Left ventricle myocardium inferior (tissue), 1 donor: Measurements from ENCODE around the gene IQCN. TPM values are rescaled to one million over a fixed set of nuclear protein-coding genes. Genes with fewer than 3 reads are reported as not detected.
A peak's percentile ranks its signal among the peaks of the same experiment; 100 is the strongest.

Experiments used
- DNase-seq: peaks from one replicate; pipeline ENCODE4 v3.0.0-alpha.2; 2020
- H3K27ac ChIP-seq: fragments of 200-600 bp; replicated peaks from 2 replicates; pipeline ENCODE4 v1.8.0; 2021
- H3K27me3 ChIP-seq: fragments of 200-600 bp; 2 replicates; pipeline ENCODE4 v1.8.0; 2021; ENCODE audit warnings: low read depth
- H3K36me3 ChIP-seq: fragments of 200-600 bp; 2 replicates; pipeline ENCODE4 v1.8.0; 2021
- H3K4me1 ChIP-seq: fragments of 200-600 bp; 2 replicates; pipeline ENCODE4 v1.8.0; 2021
- H3K4me3 ChIP-seq: fragments of 200-600 bp; 2 replicates; pipeline ENCODE4 v1.8.0; 2021; ENCODE audit warnings: mild to moderate bottlenecking, moderate library complexity
- H3K9me3 ChIP-seq: fragments of 200-600 bp; replicated peaks from 2 replicates; pipeline ENCODE4 v1.8.0; 2021
- intact Hi-C: fragments of 100-400 bp; cut with micrococcal nuclease; formaldehyde crosslinking; loops from one replicate; pipeline ENCODE4 v1.11.0; 2022
- total RNA-seq: library from RNA; stranded (reverse); fragmentation: NEBNext Ultra II Directional; extraction: Animal tissue kit (Norgen Biotek cat#: 25700); gene quantifications from one replicate; pipeline ENCODE4 v1.2.1, GENCODE V29; 2021
- TF ChIP-seq, protein P1 (sequence below): fragments of 200-600 bp; IDR thresholded peaks from 2 replicates; pipeline ENCODE4 v1.8.0; 2021; ENCODE audit warnings: antibody characterized with exemption, mild to moderate bottlenecking, borderline replicate concordance
- donor health status: DM: no; HTN: yes; CAD: no; lungs with severe emphysema.

Gene IQCN
- total RNA-seq, 1 donor from 2014 or later = 0.49 TPM

GRCh38 chr19:18308051-18308947, 34.0 kb upstream of the IQCN start:
- DNase-seq = no peak
- Histone ChIP-seq H3K9me3 (no peaks in the 10 kb centered on the region), H3K4me1 (peaks cover 48% of the 10 kb centered on the region), H3K36me3 (peaks cover 41% of the 10 kb centered on the region), H3K4me3 (no peak overlapping the region), H3K27me3 (no peaks in the 10 kb centered on the region), H3K27ac (peak overlapping the region; percentile 99)
- intact Hi-C loops = no loop called here
- TF ChIP-seq, protein P1, sequence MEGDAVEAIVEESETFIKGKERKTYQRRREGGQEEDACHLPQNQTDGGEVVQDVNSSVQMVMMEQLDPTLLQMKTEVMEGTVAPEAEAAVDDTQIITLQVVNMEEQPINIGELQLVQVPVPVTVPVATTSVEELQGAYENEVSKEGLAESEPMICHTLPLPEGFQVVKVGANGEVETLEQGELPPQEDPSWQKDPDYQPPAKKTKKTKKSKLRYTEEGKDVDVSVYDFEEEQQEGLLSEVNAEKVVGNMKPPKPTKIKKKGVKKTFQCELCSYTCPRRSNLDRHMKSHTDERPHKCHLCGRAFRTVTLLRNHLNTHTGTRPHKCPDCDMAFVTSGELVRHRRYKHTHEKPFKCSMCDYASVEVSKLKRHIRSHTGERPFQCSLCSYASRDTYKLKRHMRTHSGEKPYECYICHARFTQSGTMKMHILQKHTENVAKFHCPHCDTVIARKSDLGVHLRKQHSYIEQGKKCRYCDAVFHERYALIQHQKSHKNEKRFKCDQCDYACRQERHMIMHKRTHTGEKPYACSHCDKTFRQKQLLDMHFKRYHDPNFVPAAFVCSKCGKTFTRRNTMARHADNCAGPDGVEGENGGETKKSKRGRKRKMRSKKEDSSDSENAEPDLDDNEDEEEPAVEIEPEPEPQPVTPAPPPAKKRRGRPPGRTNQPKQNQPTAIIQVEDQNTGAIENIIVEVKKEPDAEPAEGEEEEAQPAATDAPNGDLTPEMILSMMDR = no peak

DNA sequence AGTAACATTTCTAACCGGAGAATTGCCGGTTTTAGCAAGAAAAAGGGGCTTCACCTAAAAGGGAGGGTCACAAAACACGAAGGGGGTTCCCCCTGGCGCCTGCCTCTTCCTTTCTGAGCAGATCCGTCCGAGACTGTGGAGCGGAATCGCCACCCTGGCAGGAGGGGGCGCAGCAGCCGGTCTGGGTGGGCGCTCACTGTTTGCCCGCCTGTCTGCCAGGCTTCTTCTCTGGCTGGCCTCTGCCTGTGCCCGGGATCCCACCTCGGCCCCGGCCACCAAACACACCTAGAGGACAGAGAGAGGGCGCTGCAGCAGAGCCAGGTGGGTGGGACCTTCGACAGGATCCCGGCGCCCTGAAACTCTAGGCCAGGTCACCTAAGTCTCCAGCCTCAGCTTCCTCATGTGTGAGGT, 33.0 kb upstream of the IQCN start:
- H3K27ac ChIP-seq = peak overlapping the region; percentile 99
- H3K9me3 ChIP-seq = no peaks in the 10 kb centered on the region
- TF ChIP-seq, protein P1 = no peak
- peaks cover 33% of the 10 kb centered on the region for H3K36me3 ChIP-seq
- H3K4me3 ChIP-seq = no peak overlapping the region
- H3K4me1 ChIP-seq = peaks cover 59% of the 10 kb centered on the region
- no peak for DNase-seq
- intact Hi-C loops = no loop called here
- H3K27me3 ChIP-seq = no peaks in the 10 kb centered on the region

DNA sequence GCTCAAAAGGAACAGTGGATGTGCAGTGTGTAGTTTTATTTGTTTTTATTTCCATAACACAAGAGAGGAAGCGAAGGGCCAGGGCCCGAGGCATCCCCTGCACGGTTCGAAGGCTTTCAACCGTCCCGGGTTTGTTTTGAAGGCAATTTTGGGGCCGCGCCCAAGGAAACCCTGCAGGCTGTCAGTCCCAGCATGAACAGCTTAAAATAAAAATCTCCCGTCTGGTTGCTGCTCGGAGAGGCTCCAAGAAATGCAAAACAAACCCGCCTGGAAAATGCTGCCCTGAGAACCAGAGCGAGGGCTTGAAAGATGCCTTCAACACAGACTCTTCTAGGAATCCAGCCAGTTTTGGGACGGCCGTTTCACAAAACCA, 32.6 kb upstream of the IQCN start:
- Histone ChIP-seq H3K27ac (peak overlapping the region; percentile 99), H3K36me3 (peaks cover 29% of the 10 kb centered on the region), H3K4me1 (peaks cover 63% of the 10 kb centered on the region), H3K27me3 (no peaks in the 10 kb centered on the region), H3K9me3 (no peaks in the 10 kb centered on the region), H3K4me3 (no peak overlapping the region)
- TF ChIP-seq, protein P1 = no peak
- no peak for DNase-seq
- intact Hi-C loops = no loop called here

GRCh38 chr19:18306209-18306887, 32.1 kb upstream of the IQCN start:
- Histone ChIP-seq H3K27me3 (no peaks in the 10 kb centered on the region), H3K36me3 (peaks cover 24% of the 10 kb centered on the region), H3K4me1 (peaks cover 68% of the 10 kb centered on the region), H3K4me3 (no peak overlapping the region), H3K9me3 (no peaks in the 10 kb centered on the region), H3K27ac (peak overlapping the region; percentile 99)
- intact Hi-C loops = no loop called here
- no peak for DNase-seq
- TF ChIP-seq, protein P1 = no peak

DNA sequence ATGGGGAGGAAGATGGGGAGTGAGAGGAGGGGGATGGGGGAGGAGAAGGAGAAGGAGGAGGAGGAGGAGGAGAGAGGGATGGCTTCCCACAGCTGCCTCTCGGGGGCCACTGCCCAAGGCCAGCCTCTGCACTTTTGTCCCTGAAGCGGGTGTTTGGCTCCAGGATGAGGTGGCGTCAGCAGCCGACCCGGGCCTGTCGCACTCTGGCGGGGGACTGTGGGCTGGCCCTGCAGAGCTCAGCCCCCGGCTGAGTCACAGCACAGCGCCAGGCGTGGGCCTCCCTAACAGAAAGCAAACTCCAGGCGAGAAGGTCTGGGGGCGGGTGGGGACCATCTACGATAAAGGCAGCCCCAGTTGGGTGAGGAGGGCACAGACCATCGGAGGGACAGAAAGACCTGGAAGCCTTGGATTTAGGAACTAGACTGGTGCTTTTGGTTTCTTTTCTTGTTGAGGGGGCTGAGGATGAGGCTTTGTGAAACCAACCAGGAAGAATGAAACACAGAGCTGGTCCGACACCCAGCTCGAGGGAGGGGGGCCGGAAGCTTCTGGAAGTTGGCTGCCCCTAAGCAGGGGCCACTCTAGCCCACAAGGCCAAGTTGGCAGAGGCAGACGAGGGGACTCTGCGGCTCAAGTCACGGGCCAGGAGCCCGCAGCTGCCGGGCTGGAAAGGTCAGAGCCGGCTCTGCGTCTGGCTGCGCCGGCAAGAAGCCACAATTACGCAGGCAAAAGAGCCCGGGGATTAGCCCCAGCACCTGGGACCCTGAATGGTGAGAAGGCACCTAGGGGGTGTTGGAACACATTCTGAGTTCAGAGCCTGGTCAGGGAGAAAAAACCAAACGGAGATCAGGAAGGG, 30.4 kb upstream of the IQCN start:
- H3K4me1 ChIP-seq = peaks cover 78% of the 10 kb centered on the region
- DNase-seq = peak; percentile 89
- intact Hi-C loops = no loop called here
- H3K4me3 ChIP-seq = peak overlapping the region; percentile 64
- H3K9me3 ChIP-seq = no peaks in the 10 kb centered on the region
- H3K27ac ChIP-seq = peak overlapping the region; percentile 99
- H3K36me3 ChIP-seq = peaks cover 22% of the 10 kb centered on the region
- no peaks in the 10 kb centered on the region for H3K27me3 ChIP-seq
- TF ChIP-seq, protein P1 = no peak
